Neuron (in vitro differentiated cells): ENCODE data around the gene PDPR.
"Not testable (repeated sequence)": the region's sequence is repeated elsewhere in the genome, so short reads cannot be mapped to it uniquely, and the experiment has no call there.

ENCODE experiments used
- H2AFZ ChIP-seq: one replicate; pipeline ENCODE4 v1.6.1; 2013; ENCODE audit warnings: low read depth, mild to moderate bottlenecking, inconsistent platforms, low read length, moderate library complexity
- H3K27me3 ChIP-seq: one replicate; pipeline ENCODE4 v1.6.1; 2013; ENCODE audit warnings: low read length; ENCODE audit not compliant: insufficient read depth
- H3K36me3 ChIP-seq: one replicate; pipeline ENCODE4 v1.6.1; 2013; ENCODE audit warnings: low read length; ENCODE audit not compliant: insufficient read depth
- H3K4me1 ChIP-seq: one replicate; pipeline ENCODE4 v1.6.1; 2013; ENCODE audit warnings: low read length; ENCODE audit not compliant: insufficient read depth
- H3K4me3 ChIP-seq: 2 replicates; pipeline ENCODE4 v1.5.1; 2013; ENCODE audit warnings: mild to moderate bottlenecking, low read length, moderate library complexity
- H3K9me3 ChIP-seq: one replicate; pipeline ENCODE4 v1.6.1; 2013; ENCODE audit warnings: low read length

The PDPR gene

GRCh38 chr16:70147853-70148252 is 33.7 kb downstream of the PDPR start:
- not testable (repeated sequence) for H3K4me3 ChIP-seq
- peaks cover 61% of the 10 kb centered on the region for H3K36me3 ChIP-seq

GRCh38 chr16:70148453-70148852 is 34.3 kb downstream of the PDPR start:
- H3K36me3 ChIP-seq = peaks cover 62% of the 10 kb centered on the region
- not testable (repeated sequence) for H3K27me3 ChIP-seq, H2AFZ ChIP-seq, H3K4me3 ChIP-seq, H3K9me3 ChIP-seq, H3K4me1 ChIP-seq

More at GRCh38 chr16:70147853-70148252, 33.7 kb downstream of the PDPR start:
- H3K4me1 ChIP-seq, H3K9me3 ChIP-seq, H2AFZ ChIP-seq, H3K27me3 ChIP-seq: not testable (repeated sequence)

- not testable (repeated sequence) for H3K9me3 ChIP-seq, H3K4me1 ChIP-seq, H3K4me3 ChIP-seq, H3K27me3 ChIP-seq, H2AFZ ChIP-seq
- H3K36me3 ChIP-seq = peaks cover 64% of the 10 kb centered on the region
These were observed 35.2 kb downstream of the PDPR start for GRCh38 chr16:70149296-70149695.

- Histone ChIP-seq H3K9me3 (no peaks in the 10 kb centered on the region), H3K4me3 (no peak overlapping the region), H3K36me3 (peaks cover 72% of the 10 kb centered on the region), H3K27me3 (no peaks in the 10 kb centered on the region), H2AFZ (no peak overlapping the region), H3K4me1 (no peaks in the 10 kb centered on the region)
These were observed 37.3 kb downstream of the PDPR start for GRCh38 chr16:70151391-70151790.

- Histone ChIP-seq H3K36me3 (peaks cover 78% of the 10 kb centered on the region), H3K4me3 (no peak overlapping the region), H3K4me1 (no peaks in the 10 kb centered on the region)
These were observed 37.9 kb downstream of the PDPR start for GRCh38 chr16:70151941-70152509.

GRCh38 chr16:70152578-70153302 is 38.6 kb downstream of the PDPR start:
- no peaks in the 10 kb centered on the region for H3K27me3 ChIP-seq
- H3K4me1 ChIP-seq = no peaks in the 10 kb centered on the region
- H3K36me3 ChIP-seq = peaks cover 84% of the 10 kb centered on the region
- no peak overlapping the region for H3K4me3 ChIP-seq
- no peaks in the 10 kb centered on the region for H3K9me3 ChIP-seq
- no peak overlapping the region for H2AFZ ChIP-seq

More at GRCh38 chr16:70151941-70152509, 37.9 kb downstream of the PDPR start:
- Histone ChIP-seq H3K9me3 (no peaks in the 10 kb centered on the region), H2AFZ (no peak overlapping the region), H3K27me3 (no peaks in the 10 kb centered on the region)

GRCh38 chr16:70154736-70155135 is 40.6 kb downstream of the PDPR start:
- H3K36me3 ChIP-seq = peaks cover 89% of the 10 kb centered on the region
- H3K4me3 ChIP-seq, H2AFZ ChIP-seq, H3K4me1 ChIP-seq, H3K9me3 ChIP-seq, H3K27me3 ChIP-seq: not testable (repeated sequence)

GRCh38 chr16:70156207-70156978 is 42.3 kb downstream of the PDPR start:
- Histone ChIP-seq H3K27me3 (no peaks in the 10 kb centered on the region), H3K4me3 (no peak overlapping the region), H3K36me3 (peaks cover 88% of the 10 kb centered on the region), H3K4me1 (no peaks in the 10 kb centered on the region), H2AFZ (no peak overlapping the region), H3K9me3 (no peaks in the 10 kb centered on the region)

GRCh38 chr16:70157105-70157476 is 43.0 kb downstream of the PDPR start:
- Histone ChIP-seq H3K36me3 (peaks cover 84% of the 10 kb centered on the region), H3K27me3 (no peaks in the 10 kb centered on the region), H3K4me3 (no peak overlapping the region), H2AFZ (no peak overlapping the region), H3K4me1 (no peaks in the 10 kb centered on the region), H3K9me3 (no peaks in the 10 kb centered on the region)

- no peak overlapping the region for H2AFZ ChIP-seq
- no peaks in the 10 kb centered on the region for H3K27me3 ChIP-seq
- H3K4me3 ChIP-seq = no peak overlapping the region
- H3K4me1 ChIP-seq = no peaks in the 10 kb centered on the region
- no peaks in the 10 kb centered on the region for H3K9me3 ChIP-seq
- peaks cover 81% of the 10 kb centered on the region for H3K36me3 ChIP-seq
These were observed 43.5 kb downstream of the PDPR start for GRCh38 chr16:70157477-70158260.

- no peaks in the 10 kb centered on the region for H3K27me3 ChIP-seq
- no peak overlapping the region for H2AFZ ChIP-seq
- H3K9me3 ChIP-seq = no peaks in the 10 kb centered on the region
- peaks cover 2% of the 10 kb centered on the region for H3K4me1 ChIP-seq
- H3K36me3 ChIP-seq = peaks cover 74% of the 10 kb centered on the region
- no peak overlapping the region for H3K4me3 ChIP-seq
These were observed 44.3 kb downstream of the PDPR start for GRCh38 chr16:70158261-70158939.
